ENCODE measurements around the gene RASD1. TPM values are rescaled to one million over a fixed set of nuclear protein-coding genes. Genes with fewer than 3 reads are reported as not detected.

Gene RASD1
- total RNA-seq, 2 experiments from 2014 or later = 0.29 to 0.42 TPM

DNA sequence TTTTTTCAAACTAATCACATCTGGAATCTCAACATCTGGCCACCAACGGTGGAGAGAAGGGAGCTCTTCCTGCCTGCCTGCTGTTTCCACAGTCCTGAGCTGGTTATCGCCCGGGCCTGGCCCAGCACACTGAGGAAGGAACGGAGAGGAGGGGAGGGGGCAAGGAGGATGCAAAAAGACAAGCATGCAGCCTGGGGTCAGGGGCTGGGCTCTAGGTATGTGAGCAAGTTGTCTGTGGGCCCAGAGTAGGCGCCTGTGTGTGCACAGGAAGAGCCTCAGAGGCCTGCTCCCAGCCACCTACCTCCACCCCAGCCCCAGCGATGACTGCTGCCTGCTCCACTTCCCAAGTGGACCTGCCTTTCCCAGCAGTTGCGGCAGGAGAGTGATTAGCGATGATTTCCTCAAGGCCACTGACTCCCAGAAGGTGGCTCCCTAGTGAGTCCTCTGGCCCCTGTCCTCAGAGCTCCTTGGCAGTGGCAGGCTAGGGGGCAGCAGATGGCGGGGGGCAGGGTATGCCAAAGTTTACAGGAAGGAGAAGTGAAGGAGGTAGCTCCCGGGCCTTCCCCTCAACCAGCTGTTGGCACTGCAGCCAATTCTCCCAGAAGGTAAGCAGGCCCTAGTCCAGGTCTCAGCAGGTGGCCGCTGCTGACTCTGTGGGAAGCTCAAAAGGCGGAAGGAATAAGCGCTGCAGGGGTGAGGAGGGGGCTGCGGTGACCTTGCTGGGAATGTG, 27.0 kb upstream of the RASD1 start:
- Mint-ChIP-seq H3K9me3 (no peaks in the 10 kb centered on the region), H3K4me1 (no peaks in the 10 kb centered on the region), H3K27me3 (no peaks in the 10 kb centered on the region), H3K36me3 (ENCODE audit: low read depth) (no peaks in the 10 kb centered on the region), H3K4me3 (no peak overlapping the region), H3K27ac (no peak overlapping the region)
- no peak for DNase-seq
- ChIA-PET POLR2A (no interaction called here), CTCF (interaction anchor here (2.2 kb wide), 1 partner anchor 26 kb away, joined by 6 read pairs; the partner anchor contains the start of gene RASD1)

DNA sequence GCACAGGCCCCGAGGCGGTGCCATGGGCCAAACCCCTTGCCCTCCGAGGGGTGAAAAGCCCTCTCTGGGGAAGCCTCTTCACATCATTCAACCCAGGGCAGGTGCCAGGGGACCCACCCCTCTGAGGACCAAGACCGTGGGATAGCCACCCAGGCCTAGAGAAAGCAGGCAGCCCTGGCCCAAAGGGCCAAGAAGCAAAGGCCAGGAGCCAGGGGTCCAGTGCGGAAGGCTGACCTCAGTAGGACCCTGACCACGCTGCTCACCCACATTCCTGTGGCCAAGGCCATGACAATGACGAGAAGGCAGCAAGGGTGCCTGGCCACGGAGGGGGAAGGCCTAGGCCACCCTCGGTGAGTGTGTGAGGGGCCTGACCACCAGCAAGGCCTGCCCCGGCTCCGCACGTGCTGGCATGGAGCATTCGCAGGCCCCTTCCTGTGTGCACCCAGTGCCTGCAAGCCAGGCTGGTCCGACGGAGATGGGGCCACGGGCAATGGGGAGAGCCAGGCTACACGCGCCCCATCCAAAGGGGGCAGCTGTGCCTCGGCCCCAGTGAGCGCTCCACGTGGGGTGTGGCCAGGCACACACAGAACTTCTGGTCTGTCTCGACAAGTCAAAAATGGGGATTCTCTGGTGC, 24.5 kb upstream of the RASD1 start:
- Mint-ChIP-seq H3K36me3 (ENCODE audit: low read depth) (no peaks in the 10 kb centered on the region), H3K9me3 (no peaks in the 10 kb centered on the region), H3K4me3 (no peak overlapping the region), H3K4me1 (no peaks in the 10 kb centered on the region), H3K27ac (no peak overlapping the region), H3K27me3 (no peaks in the 10 kb centered on the region)
- DNase-seq = no peak
- ChIA-PET POLR2A (no interaction called here), CTCF (interaction anchor here (0.6 kb wide), 1 partner anchor 57 kb away, joined by 4 read pairs; no protein-coding TSS in a partner anchor)

DNA sequence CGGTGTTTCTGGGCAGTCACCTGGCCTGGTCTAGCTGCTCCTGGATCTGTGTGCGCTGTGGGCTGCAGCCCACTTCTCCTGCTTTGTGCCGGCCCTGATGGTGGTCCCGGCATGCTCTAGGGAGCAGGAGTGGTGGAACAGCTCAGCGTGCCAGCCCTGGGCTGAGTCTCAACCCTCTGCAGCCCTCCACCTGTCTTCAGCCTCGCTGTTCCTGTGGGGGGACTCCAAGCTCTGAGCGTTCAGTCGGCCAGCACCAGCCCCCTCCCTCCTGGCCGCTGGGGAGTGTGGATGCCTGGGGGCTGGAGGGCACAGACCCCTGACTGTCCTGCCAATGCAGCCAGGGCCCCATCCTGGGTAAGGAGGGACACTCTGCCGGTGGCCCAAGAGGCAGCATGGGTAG, 23.7 kb upstream of the RASD1 start:
- Mint-ChIP-seq H3K27me3 (no peaks in the 10 kb centered on the region), H3K27ac (no peak overlapping the region), H3K36me3 (ENCODE audit: low read depth) (no peaks in the 10 kb centered on the region), H3K4me1 (no peaks in the 10 kb centered on the region), H3K9me3 (no peaks in the 10 kb centered on the region), H3K4me3 (no peak overlapping the region)
- no peak for DNase-seq
- CTCF ChIA-PET = no interaction called here
- POLR2A ChIA-PET = no interaction called here

DNA sequence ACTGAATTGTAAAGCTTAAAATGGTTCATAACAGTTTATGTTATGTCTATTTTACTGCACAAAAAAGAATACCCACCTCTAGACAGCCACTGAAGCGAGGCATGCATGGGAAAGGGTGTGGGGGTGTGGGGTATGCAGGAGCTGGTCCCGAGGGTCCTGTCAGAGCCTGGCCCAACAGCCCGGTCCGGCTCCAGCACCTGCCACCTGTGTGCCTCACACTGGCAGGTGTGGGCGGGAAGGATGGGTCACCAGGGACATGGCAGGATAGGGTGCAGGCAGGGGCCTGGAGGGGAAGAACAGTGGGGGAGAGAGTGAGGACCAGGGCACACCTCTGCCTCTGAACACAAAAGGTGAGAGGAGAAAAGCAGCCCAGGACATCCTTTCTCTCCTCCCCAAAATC, 22.8 kb upstream of the RASD1 start:
- H3K9me3 Mint-ChIP-seq = no peaks in the 10 kb centered on the region
- no peaks in the 10 kb centered on the region for H3K36me3 Mint-ChIP-seq (ENCODE audit: low read depth)
- H3K27me3 Mint-ChIP-seq = no peaks in the 10 kb centered on the region
- H3K4me3 Mint-ChIP-seq = no peak overlapping the region
- H3K4me1 Mint-ChIP-seq = no peaks in the 10 kb centered on the region
- no peak overlapping the region for H3K27ac Mint-ChIP-seq
- ChIA-PET CTCF (interaction anchor here (2.2 kb wide), 1 partner anchor 22 kb away, joined by 6 read pairs; no protein-coding TSS in a partner anchor), POLR2A (no interaction called here)
- no peak for DNase-seq

DNA sequence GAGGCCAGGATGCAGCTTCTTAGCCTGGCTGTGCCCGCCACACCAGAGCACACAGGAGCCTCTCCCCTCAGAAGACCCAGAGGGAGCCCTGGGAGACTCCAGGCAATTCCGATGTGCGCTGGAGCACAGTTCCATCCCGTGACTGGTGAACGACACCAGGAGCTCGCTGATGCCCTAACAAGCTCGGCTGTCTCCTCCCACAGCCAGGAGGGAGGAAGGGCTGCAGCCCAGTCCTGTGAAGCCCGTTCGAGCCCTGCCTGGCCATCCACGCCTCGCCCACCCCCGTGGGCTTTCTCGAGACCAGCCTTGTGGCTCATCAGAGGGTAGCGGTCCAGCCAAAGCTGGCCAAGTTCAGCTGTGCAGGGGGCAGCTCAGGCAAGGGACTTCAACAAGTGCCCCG, 21.8 kb upstream of the RASD1 start:
- Mint-ChIP-seq H3K4me3 (no peak overlapping the region), H3K4me1 (no peaks in the 10 kb centered on the region), H3K27me3 (no peaks in the 10 kb centered on the region), H3K36me3 (ENCODE audit: low read depth) (no peaks in the 10 kb centered on the region), H3K9me3 (no peaks in the 10 kb centered on the region), H3K27ac (no peak overlapping the region)
- ChIA-PET POLR2A (no interaction called here), CTCF (interaction anchor here (0.6 to 2.2 kb wide), 2 partner anchors 21 to 705 kb away, joined by 4 to 6 read pairs; no protein-coding TSS in a partner anchor)
- no peak for DNase-seq

DNA sequence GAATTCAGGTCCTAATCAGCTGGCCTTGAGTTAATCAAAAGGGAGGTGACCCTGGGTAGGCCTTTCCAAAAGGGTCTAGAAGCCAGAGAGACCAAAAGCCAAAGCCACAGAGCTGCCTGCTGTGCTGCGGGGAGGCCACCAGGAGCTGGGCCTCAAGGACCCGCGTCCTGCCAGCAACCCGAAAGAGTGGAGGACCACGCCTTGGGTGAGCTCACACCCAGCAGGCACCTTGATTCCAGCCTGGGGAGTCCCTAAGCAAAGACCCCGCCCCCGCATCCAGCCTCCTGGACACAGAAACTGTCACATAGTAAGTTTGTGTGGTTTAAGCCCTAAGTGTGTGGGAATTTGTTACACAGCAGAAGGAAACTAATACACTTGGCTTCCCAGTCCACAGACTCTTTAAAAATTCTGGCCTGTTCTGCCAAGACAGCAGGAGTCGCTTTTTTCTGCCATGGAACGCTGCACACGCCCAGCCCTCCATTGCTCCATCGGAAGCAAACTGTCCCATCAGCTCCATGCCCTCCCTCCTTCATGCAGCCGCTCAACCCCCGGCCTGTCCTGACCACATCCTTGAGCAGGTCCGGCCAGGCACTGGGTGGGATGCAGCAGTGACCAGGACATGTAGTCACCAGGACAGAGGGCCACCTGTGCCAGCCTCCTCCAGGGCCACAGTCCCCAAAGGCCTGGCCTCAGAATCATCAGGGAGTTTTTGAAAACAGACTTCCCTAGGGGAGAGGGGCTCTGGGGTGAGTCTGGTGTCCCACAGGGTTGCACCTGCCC, 20.9 kb upstream of the RASD1 start:
- no peak for DNase-seq
- ChIA-PET POLR2A (no interaction called here), CTCF (interaction anchor here (0.6 to 2.2 kb wide), 2 partner anchors 20 to 131 kb away, joined by 3 to 6 read pairs; no protein-coding TSS in a partner anchor)
- Mint-ChIP-seq H3K36me3 (ENCODE audit: low read depth) (no peaks in the 10 kb centered on the region), H3K4me3 (no peak overlapping the region), H3K9me3 (no peaks in the 10 kb centered on the region), H3K27me3 (no peaks in the 10 kb centered on the region), H3K27ac (no peak overlapping the region), H3K4me1 (no peaks in the 10 kb centered on the region)

DNA sequence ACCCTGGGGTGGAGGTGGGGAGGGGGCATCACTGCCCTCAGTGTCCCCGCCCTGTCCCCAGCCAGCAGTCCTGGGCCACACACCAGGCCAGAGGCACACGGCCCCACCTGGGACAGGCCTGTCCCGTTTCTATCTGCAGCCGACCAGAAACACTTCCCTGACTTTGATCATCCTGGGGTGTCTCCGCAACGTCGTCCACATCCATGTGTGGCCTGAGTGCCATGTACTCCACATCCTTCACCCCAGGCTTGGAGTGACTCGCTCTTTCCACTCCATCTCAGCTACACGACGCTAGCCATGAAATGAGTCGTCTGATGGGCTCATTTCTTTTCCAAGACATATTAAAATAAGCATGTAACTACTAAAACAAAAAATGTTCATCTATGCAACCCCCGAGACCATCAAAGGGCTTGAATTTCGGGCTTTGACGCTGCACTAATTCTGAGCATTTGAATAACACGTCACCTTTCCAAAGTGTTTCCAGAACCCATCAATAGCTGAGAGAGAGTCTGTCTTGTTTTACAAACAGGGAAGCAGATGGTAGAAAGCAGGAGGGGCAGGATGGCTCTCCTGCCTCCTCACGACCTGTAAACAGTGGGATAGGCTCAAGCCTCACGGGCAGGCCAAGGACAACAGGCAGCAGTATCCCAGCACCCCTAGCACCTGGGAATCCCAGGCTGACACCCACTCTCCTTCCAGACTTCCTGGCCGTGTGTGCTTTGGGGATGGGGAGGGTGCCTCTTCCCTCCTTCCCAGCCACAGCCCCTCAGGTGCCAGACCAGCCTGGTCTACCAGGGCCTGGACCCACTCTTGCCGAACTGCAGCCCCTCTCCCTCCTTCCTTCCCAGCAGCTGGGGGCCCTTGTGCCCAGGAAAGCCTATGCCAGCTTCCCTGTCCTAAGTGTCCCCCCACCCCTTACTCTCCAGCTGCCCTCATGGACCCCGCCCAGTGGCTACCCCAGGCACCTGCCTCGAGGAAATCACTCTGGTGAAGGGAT, 20.0 kb upstream of the RASD1 start:
- Mint-ChIP-seq H3K27me3 (no peaks in the 10 kb centered on the region), H3K27ac (no peak overlapping the region), H3K4me3 (no peak overlapping the region), H3K4me1 (no peaks in the 10 kb centered on the region), H3K9me3 (no peaks in the 10 kb centered on the region), H3K36me3 (ENCODE audit: low read depth) (no peaks in the 10 kb centered on the region)
- DNase-seq = no peak
- ChIA-PET POLR2A (no interaction called here), CTCF (interaction anchor here (0.6 to 2.2 kb wide), 3 partner anchors 19 to 130 kb away, joined by 3 to 6 read pairs (median 4); no protein-coding TSS in a partner anchor)

DNA sequence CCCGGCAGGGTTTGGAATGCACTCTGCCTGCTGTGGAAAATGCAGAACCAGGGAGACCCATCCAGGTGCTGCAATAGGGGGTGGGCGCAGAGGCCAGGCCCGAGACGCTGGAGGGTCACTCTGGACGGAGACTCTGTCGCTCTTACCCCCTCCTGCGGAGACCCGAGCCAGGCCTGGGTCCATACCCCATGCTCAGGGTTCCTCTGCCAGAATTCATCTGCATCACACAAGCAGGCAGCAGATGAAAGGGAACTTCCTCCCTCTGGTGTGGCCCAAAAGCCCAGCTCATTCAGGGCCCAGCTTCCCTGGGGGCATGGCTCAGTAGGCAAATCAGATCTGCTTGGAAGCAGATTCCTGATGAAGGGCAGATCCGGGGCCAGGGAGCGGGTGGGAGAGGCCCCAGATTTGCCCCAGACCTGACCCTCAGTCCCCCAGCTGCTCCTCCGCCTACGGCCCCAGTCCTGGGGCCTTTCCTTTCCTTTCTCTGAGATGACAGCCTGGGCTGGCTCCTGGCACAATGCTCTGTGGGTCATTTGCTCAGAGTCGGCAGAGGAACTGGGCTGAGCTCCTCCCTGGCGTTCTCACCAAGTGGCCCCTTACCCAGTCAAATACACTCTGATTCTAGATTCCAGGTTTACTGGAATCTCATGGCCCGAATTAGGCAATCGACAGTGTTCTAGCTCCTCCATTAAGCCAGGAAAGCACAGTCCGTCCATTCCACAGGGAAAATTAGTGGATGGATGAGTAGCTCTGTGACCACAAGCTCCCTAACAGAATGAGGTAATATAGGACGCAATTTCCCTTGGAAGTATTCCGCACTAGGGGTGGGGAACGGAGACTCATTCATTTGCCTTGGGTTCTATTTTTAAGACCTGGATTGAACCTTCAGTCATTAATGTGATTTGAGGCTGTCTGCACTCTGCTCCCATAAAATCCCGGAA, 19.1 kb upstream of the RASD1 start:
- CTCF ChIA-PET = interaction anchor here (1.5 kb wide), 1 partner anchor 18 kb away, joined by 4 read pairs; no protein-coding TSS in a partner anchor
- H3K4me1 Mint-ChIP-seq = peaks cover 2% of the 10 kb centered on the region
- H3K27ac Mint-ChIP-seq = no peak overlapping the region
- POLR2A ChIA-PET = no interaction called here
- H3K4me3 Mint-ChIP-seq = no peak overlapping the region
- H3K36me3 Mint-ChIP-seq (ENCODE audit: low read depth) = no peaks in the 10 kb centered on the region
- no peak for DNase-seq
- no peaks in the 10 kb centered on the region for H3K27me3 Mint-ChIP-seq
- H3K9me3 Mint-ChIP-seq = no peaks in the 10 kb centered on the region

DNA sequence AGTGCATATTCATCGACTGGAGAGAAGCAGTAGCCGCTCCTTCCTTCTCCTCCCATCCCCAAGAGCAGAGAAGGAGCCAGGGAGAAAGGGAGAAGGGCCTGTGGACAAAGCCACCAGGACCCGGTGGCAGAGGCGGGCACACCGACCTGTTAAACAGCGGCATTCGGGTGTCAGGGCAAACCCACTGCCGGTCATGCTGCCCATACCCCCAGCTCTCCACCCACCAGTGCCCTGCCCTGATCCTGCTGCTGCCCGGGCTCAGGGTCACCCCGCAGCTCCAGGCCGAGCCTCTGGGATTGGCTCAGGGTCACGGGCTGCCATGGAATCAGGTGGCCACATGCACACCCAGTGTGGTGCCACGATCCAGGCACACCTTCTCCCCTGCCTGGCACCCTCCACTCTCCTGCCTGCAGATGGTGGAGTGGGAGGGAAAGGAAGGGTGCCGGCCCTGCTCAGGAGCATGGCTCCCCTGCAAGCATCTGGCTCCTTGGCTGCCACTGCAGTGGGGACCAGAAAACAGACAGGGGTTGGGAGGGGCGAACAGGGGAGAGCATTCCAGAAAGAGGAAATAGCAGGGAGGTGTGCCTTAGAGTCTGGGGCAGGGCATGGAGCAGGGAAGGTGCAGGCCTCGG, 18.3 kb upstream of the RASD1 start:
- ChIA-PET CTCF (interaction anchor here (6.3 kb wide), 1 partner anchor 18 kb away, joined by 35 read pairs; the partner anchor contains the start of gene RASD1), POLR2A (no interaction called here)
- Mint-ChIP-seq H3K4me1 (peaks cover 2% of the 10 kb centered on the region), H3K27me3 (no peaks in the 10 kb centered on the region), H3K36me3 (ENCODE audit: low read depth) (no peaks in the 10 kb centered on the region), H3K9me3 (no peaks in the 10 kb centered on the region), H3K4me3 (no peak overlapping the region), H3K27ac (no peak overlapping the region)
- DNase-seq = no peak

DNA sequence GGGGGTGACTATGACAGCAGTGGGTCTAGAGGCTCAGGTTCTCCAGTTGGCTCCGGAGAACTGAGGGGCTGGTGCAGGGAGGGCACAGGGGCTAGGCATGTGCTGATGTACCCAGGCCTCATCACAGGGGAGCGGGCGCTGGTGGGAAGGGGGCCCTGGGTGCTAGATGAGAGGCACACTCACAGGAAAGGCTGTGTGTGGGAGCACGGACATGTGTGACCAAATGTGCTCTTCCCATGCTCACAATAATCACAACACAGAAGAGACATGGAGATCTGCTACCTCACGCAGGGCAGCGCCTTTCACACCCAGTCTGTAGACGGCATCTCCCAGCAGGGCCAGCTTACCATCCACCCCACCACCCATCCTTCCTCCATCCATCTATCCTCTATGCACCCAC, 17.4 kb upstream of the RASD1 start:
- CTCF ChIA-PET = interaction anchor here (6.3 kb wide), 1 partner anchor 17 kb away, joined by 35 read pairs; the partner anchor contains the start of gene RASD1
- no peak overlapping the region for H3K27ac Mint-ChIP-seq

DNA sequence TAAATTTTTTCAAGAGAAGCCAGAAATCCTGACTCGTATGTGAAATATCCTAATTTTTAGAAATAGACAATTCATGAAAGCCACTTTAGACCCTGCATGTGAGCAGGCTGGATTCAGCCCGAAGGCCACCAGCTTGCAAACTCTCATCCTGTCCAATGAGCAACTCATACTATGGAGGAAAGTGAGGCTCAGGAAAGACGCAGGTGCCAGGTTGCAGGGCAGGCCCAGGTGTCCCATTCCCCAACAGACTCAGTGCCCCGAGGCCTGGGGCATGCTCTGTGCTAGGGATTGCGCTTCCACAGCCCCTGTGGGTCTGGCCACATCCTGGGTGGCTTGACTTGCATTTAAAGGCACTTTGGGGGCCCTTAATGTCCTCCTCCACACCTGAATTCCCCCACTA, 16.7 kb upstream of the RASD1 start:
- H3K9me3 Mint-ChIP-seq = no peaks in the 10 kb centered on the region
- POLR2A ChIA-PET = interaction anchor here (0.6 kb wide), 1 partner anchor 26 kb away, joined by 5 read pairs; no protein-coding TSS in a partner anchor
- CTCF ChIA-PET = interaction anchor here (6.3 kb wide), 1 partner anchor 16 kb away, joined by 35 read pairs; the partner anchor contains the start of gene RASD1

More for the DNA sequence above, 17.4 kb upstream of the RASD1 start:
- peaks cover 2% of the 10 kb centered on the region for H3K4me1 Mint-ChIP-seq
- POLR2A ChIA-PET = no interaction called here
- no peaks in the 10 kb centered on the region for H3K9me3 Mint-ChIP-seq
- H3K4me3 Mint-ChIP-seq = no peak overlapping the region
- no peak for DNase-seq
- no peaks in the 10 kb centered on the region for H3K27me3 Mint-ChIP-seq
- no peaks in the 10 kb centered on the region for H3K36me3 Mint-ChIP-seq (ENCODE audit: low read depth)

More for the DNA sequence above, 16.7 kb upstream of the RASD1 start:
- no peak for DNase-seq
- Mint-ChIP-seq H3K4me3 (no peak overlapping the region), H3K27ac (no peak overlapping the region), H3K36me3 (ENCODE audit: low read depth) (no peaks in the 10 kb centered on the region), H3K27me3 (no peaks in the 10 kb centered on the region), H3K4me1 (peaks cover 2% of the 10 kb centered on the region)

Measured in activated CD4-positive, alpha-beta T cell treated with anti-CD3 and anti-CD28 coated beads, Interleukin-2, amount 10 ng/mL, durations not matched to agents 7 days and 5 days (primary cell).